ENCODE results near the gene MALAT1.
"Not testable (repeated sequence)": the region's sequence is repeated elsewhere in the genome, so short reads cannot be mapped to it uniquely, and the experiment has no call there.

MALAT1 gene

DNA sequence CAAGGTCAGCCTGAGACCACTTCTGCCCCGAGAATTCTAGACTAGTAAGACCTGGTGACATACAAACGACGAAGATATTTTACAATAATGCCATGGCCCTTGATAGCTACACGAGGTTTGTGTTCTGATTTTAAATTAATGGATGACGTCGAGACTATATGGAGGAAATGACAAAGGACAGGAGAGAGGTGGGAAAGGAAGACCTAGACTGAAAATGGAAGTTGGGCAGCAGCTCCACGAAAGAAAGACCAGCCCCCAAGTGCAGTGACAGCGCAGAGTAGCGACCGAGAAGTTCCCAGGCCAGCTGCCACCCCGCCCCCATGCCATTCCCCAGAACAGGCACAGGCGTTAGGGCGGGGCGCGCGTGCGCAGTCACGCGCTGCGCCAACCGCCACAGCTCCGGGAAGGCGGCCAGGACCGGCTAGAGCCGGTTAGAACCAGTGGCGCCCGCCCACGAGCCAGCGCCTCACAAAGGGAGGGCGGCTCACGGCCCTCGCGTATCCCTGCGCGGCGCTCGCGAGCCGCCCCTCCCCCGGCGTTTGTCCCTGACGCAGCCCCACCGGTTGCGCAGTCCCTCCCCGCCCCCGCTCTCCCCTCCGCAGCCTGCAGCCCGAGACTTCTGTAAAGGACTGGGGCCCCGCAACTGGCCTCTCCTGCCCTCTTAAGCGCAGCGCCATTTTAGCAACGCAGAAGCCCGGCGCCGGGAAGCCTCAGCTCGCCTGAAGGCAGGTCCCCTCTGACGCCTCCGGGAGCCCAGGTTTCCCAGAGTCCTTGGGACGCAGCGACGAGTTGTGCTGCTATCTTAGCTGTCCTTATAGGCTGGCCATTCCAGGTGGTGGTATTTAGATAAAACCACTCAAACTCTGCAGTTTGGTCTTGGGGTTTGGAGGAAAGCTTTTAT is 1.5 kb upstream of the MALAT1 start:
- DNase-seq (ENCODE audit: low read depth in 2 of 2, low spot score in 1 of 2) = peak; percentile 96 to 97

- DNase-seq (ENCODE audit: low read depth in 2 of 2, low spot score in 1 of 2) = peak in 1 of 2 donors; percentile 54
Observed at GRCh38 chr11:65498042-65498726, 661 bp upstream of the MALAT1 start.

- no peak for DNase-seq (ENCODE audit: low read depth in 2 of 2, low spot score in 1 of 2)
Observed at GRCh38 chr11:65498727-65498976, 193 bp upstream of the MALAT1 start.

- DNase-seq (ENCODE audit: low read depth in 2 of 2, low spot score in 1 of 2) = no peak
Observed at GRCh38 chr11:65499713-65500386, 1.0 kb downstream of the MALAT1 start.

DNA sequence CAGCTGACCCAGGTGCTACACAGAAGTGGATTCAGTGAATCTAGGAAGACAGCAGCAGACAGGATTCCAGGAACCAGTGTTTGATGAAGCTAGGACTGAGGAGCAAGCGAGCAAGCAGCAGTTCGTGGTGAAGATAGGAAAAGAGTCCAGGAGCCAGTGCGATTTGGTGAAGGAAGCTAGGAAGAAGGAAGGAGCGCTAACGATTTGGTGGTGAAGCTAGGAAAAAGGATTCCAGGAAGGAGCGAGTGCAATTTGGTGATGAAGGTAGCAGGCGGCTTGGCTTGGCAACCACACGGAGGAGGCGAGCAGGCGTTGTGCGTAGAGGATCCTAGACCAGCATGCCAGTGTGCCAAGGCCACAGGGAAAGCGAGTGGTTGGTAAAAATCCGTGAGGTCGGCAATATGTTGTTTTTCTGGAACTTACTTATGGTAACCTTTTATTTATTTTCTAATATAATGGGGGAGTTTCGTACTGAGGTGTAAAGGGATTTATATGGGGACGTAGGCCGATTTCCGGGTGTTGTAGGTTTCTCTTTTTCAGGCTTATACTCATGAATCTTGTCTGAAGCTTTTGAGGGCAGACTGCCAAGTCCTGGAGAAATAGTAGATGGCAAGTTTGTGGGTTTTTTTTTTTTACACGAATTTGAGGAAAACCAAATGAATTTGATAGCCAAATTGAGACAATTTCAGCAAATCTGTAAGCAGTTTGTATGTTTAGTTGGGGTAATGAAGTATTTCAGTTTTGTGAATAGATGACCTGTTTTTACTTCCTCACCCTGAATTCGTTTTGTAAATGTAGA is 1.7 kb downstream of the MALAT1 start:
- DNase-seq (ENCODE audit: low read depth in 2 of 2, low spot score in 1 of 2) = no peak

DNA sequence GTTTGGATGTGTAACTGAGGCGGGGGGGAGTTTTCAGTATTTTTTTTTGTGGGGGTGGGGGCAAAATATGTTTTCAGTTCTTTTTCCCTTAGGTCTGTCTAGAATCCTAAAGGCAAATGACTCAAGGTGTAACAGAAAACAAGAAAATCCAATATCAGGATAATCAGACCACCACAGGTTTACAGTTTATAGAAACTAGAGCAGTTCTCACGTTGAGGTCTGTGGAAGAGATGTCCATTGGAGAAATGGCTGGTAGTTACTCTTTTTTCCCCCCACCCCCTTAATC is 2.3 kb downstream of the MALAT1 start:
- DNase-seq (ENCODE audit: low read depth in 2 of 2, low spot score in 1 of 2) = no peak

DNA sequence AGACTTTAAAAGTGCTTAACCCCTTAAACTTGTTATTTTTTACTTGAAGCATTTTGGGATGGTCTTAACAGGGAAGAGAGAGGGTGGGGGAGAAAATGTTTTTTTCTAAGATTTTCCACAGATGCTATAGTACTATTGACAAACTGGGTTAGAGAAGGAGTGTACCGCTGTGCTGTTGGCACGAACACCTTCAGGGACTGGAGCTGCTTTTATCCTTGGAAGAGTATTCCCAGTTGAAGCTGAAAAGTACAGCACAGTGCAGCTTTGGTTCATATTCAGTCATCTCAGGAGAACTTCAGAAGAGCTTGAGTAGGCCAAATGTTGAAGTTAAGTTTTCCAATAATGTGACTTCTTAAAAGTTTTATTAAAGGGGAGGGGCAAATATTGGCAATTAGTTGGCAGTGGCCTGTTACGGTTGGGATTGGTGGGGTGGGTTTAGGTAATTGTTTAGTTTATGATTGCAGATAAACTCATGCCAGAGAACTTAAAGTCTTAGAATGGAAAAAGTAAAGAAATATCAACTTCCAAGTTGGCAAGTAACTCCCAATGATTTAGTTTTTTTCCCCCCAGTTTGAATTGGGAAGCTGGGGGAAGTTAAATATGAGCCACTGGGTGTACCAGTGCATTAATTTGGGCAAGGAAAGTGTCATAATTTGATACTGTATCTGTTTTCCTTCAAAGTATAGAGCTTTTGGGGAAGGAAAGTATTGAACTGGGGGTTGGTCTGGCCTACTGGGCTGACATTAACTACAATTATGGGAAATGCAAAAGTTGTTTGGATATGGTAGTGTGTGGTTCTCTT is 2.8 kb downstream of the MALAT1 start:
- no peak for DNase-seq (ENCODE audit: low read depth in 2 of 2, low spot score in 1 of 2)

GRCh38 chr11:65502274-65502554 is 3.4 kb downstream of the MALAT1 start:
- DNase-seq (ENCODE audit: low read depth in 2 of 2, low spot score in 1 of 2) = no peak

- no peak for DNase-seq (ENCODE audit: low read depth in 2 of 2, low spot score in 1 of 2)
Observed at GRCh38 chr11:65502555-65503367, 3.9 kb downstream of the MALAT1 start.

GRCh38 chr11:65503368-65503948 is 4.6 kb downstream of the MALAT1 start:
- no peak for DNase-seq (ENCODE audit: low read depth in 2 of 2, low spot score in 1 of 2)

- DNase-seq (ENCODE audit: low read depth in 2 of 2, low spot score in 1 of 2) = no peak
Observed at GRCh38 chr11:65503949-65504673, 5.3 kb downstream of the MALAT1 start.

GRCh38 chr11:65504674-65505465 is 6.0 kb downstream of the MALAT1 start:
- no peak for DNase-seq (ENCODE audit: low read depth in 2 of 2, low spot score in 1 of 2)

DNA sequence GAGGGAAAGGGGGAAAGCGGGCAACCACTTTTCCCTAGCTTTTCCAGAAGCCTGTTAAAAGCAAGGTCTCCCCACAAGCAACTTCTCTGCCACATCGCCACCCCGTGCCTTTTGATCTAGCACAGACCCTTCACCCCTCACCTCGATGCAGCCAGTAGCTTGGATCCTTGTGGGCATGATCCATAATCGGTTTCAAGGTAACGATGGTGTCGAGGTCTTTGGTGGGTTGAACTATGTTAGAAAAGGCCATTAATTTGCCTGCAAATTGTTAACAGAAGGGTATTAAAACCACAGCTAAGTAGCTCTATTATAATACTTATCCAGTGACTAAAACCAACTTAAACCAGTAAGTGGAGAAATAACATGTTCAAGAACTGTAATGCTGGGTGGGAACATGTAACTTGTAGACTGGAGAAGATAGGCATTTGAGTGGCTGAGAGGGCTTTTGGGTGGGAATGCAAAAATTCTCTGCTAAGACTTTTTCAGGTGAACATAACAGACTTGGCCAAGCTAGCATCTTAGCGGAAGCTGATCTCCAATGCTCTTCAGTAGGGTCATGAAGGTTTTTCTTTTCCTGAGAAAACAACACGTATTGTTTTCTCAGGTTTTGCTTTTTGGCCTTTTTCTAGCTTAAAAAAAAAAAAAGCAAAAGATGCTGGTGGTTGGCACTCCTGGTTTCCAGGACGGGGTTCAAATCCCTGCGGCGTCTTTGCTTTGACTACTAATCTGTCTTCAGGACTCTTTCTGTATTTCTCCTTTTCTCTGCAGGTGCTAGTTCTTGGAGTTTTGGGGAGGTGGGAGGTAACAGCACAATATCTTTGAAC is 6.8 kb downstream of the MALAT1 start:
- DNase-seq (ENCODE audit: low read depth in 2 of 2, low spot score in 1 of 2) = no peak

DNA sequence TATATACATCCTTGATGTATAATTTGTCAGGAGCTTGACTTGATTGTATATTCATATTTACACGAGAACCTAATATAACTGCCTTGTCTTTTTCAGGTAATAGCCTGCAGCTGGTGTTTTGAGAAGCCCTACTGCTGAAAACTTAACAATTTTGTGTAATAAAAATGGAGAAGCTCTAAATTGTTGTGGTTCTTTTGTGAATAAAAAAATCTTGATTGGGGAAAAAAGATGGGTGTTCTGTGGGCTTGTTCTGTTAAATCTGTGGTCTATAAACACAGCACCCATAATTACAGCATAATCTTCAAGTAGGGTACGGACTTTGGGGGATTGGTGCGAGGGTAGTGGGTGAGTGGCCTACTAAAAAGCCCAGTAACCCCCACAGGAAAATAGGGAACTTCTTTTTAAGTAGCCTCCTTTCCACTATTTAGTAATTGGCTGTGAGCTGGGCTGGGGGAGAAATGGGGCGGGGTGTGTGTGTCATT is 7.5 kb downstream of the MALAT1 start:
- no peak for DNase-seq (ENCODE audit: low read depth in 2 of 2, low spot score in 1 of 2)

DNA sequence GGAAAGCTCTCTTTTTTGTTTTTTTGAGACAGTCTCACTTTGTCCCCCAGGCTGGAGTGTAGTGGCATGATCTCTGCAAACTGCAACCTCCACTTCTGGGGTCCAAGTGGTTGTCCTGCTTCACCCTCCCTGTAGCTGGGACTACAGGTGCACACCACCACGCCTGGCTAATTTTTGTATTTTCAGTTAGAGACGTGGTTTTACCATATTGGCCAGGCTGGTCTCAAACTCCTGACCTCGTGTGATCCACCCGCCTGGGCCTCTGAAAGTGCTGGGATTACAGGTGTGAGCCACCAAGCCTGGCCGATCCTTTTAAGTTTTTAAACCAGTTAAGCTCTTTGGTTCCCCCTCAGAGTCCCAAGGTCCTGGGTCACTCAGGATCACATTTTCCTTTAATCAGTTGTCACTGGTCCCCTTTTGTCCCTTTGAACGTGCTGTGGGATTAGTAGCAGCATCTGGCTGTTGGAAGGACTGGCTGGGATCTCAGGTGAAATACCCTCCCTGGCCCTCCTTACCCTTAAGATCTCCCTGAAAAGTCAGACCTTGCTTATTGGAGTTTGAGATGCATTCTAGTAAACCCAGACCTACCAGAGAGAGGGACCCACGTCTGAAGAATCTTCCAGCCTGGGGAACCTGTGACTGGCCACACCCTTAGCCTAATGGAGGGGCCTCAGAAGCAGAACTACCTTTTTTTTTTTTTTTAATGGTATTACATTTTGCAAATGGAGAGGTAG is 8.1 kb downstream of the MALAT1 start:
- DNase-seq (ENCODE audit: low read depth in 2 of 2, low spot score in 1 of 2) = no peak

- DNase-seq (ENCODE audit: low read depth in 2 of 2, low spot score in 1 of 2) = not testable (repeated sequence)
Observed at GRCh38 chr11:65512311-65512710, 13.5 kb downstream of the MALAT1 start.

All from stimulated activated CD8-positive, alpha-beta memory T cell treated with anti-CD3 and anti-CD28 coated beads, Interleukin-4, amount 100 ng/mL, for 1 hour (primary cell).